Upper lobe of right lung (tissue), 1 donor: ENCODE data around the gene CHST11. TPM values are rescaled to one million over a fixed set of nuclear protein-coding genes. Genes with fewer than 3 reads are reported as not detected.

Experiments used
- ATAC-seq: fragments of 200-7000 bp; cut with Tn5 transposase; one replicate; pipeline ENCODE4 v1.9.1; 2020; ENCODE audit warnings: mild to moderate bottlenecking, moderate library complexity
- DNase-seq: peaks from one replicate; pipeline ENCODE4 v3.0.0-alpha.2; 2020
- H3K27ac ChIP-seq: fragments of 200-600 bp; one replicate; pipeline ENCODE4 v1.8.0; 2022
- H3K27me3 ChIP-seq: fragments of 200-600 bp; one replicate; pipeline ENCODE4 v1.8.0; 2022; ENCODE audit warnings: mild to moderate bottlenecking
- H3K36me3 ChIP-seq: fragments of 200-600 bp; one replicate; pipeline ENCODE4 v1.8.0; 2022
- H3K4me1 ChIP-seq: fragments of 200-600 bp; one replicate; pipeline ENCODE4 v1.8.0; 2022
- H3K4me3 ChIP-seq: fragments of 200-600 bp; one replicate; pipeline ENCODE4 v1.8.0; 2022; ENCODE audit warnings: mild to moderate bottlenecking
- H3K9me3 ChIP-seq: fragments of 200-600 bp; one replicate; pipeline ENCODE4 v1.8.0; 2022
- CTCF ChIP-seq: fragments of 200-600 bp; IDR thresholded peaks from one replicate; pipeline ENCODE4 v1.8.0; 2022; ENCODE audit warnings: antibody characterized with exemption
- intact Hi-C: fragments of 100-400 bp; cut with DNase I; formaldehyde crosslinking; loops from one replicate; pipeline ENCODE4 v1.11.0; 2022
- total RNA-seq: library from RNA; stranded (reverse); fragmentation: NEBNext Ultra II Directional; extraction: Animal tissue kit (Norgen Biotek cat#: 25700); gene quantifications from one replicate; pipeline ENCODE4 v1.2.1, GENCODE V29; 2021
- donor health status: DM: no; HTN: yes; CAD: no; lungs with severe emphysema.

CHST11 gene
- total RNA-seq, 1 donor from 2014 or later = 56.6 TPM

GRCh38 chr12:104529130-104529874, 72.6 kb downstream of the CHST11 start:
- intact Hi-C loops = no loop called here
- peaks cover 7% of the 10 kb centered on the region for H3K4me1 ChIP-seq
- no peaks in the 10 kb centered on the region for H3K36me3 ChIP-seq
- TF ChIP-seq CTCF = no peak
- no peak for DNase-seq
- H3K27ac ChIP-seq = no peak overlapping the region
- no peak overlapping the region for H3K4me3 ChIP-seq
- no peak for ATAC-seq
- H3K27me3 ChIP-seq = no peaks in the 10 kb centered on the region
- H3K9me3 ChIP-seq = no peaks in the 10 kb centered on the region

GRCh38 chr12:104532636-104533035, 75.9 kb downstream of the CHST11 start:
- Histone ChIP-seq H3K4me3 (no peak overlapping the region), H3K36me3 (no peaks in the 10 kb centered on the region), H3K27ac (no peak overlapping the region), H3K27me3 (no peaks in the 10 kb centered on the region), H3K9me3 (no peaks in the 10 kb centered on the region), H3K4me1 (peaks cover 6% of the 10 kb centered on the region)
- intact Hi-C loops = no loop called here
- no peak for TF ChIP-seq CTCF
- ATAC-seq (no peak), DNase-seq (no peak)

- Histone ChIP-seq H3K4me3 (no peak overlapping the region), H3K27me3 (no peaks in the 10 kb centered on the region), H3K4me1 (peaks cover 6% of the 10 kb centered on the region), H3K27ac (no peak overlapping the region), H3K36me3 (no peaks in the 10 kb centered on the region), H3K9me3 (no peaks in the 10 kb centered on the region)
- ATAC-seq = no peak
- no peak for TF ChIP-seq CTCF
- intact Hi-C loops = no loop called here
- DNase-seq = no peak
These were observed 76.4 kb downstream of the CHST11 start for GRCh38 chr12:104533134-104533533.

GRCh38 chr12:104534162-104534856, 77.6 kb downstream of the CHST11 start:
- no peak overlapping the region for H3K27ac ChIP-seq
- TF ChIP-seq CTCF = no peak
- no peaks in the 10 kb centered on the region for H3K27me3 ChIP-seq
- no peaks in the 10 kb centered on the region for H3K9me3 ChIP-seq
- no peak overlapping the region for H3K4me3 ChIP-seq
- intact Hi-C loops = no loop called here
- H3K4me1 ChIP-seq = peaks cover 6% of the 10 kb centered on the region
- no peaks in the 10 kb centered on the region for H3K36me3 ChIP-seq
- ATAC-seq (no peak), DNase-seq (no peak)

- DNase-seq (no peak), ATAC-seq (no peak)
- intact Hi-C loops = no loop called here
These were observed 78.1 kb downstream of the CHST11 start for GRCh38 chr12:104534857-104535248.

More at GRCh38 chr12:104534857-104535248, 78.1 kb downstream of the CHST11 start:
- TF ChIP-seq CTCF = no peak
- H3K4me1 ChIP-seq = peaks cover 6% of the 10 kb centered on the region
- H3K9me3 ChIP-seq = no peaks in the 10 kb centered on the region
- no peak overlapping the region for H3K4me3 ChIP-seq
- no peaks in the 10 kb centered on the region for H3K27me3 ChIP-seq
- H3K27ac ChIP-seq = no peak overlapping the region
- no peaks in the 10 kb centered on the region for H3K36me3 ChIP-seq
